IMR-90 (cell line): ENCODE results near the gene NUDT8. TPM values are rescaled to one million over a fixed set of nuclear protein-coding genes. Genes with fewer than 3 reads are reported as not detected.

Source experiments
- ATAC-seq: fragments of 200-7000 bp; cut with Tn5 transposase; 2 replicates; pipeline ENCODE4 v1.9.1; 2020; ENCODE audit warnings: low read depth, mild to moderate bottlenecking, moderate library complexity
- BruUV-seq: library from RNA; stranded (reverse); fragments of 400-500 nt; replicated peaks from 2 replicates; lab custom pipeline; 2021; lab: Mats Ljungman, UMichigan
- CTCF ChIA-PET: fragments of 300-600 bp; formaldehyde crosslinking; extraction: SDS; loops from one replicate; lab custom pipeline; 2021; ENCODE audit warnings: antibody characterized with exemption; lab: Yijun Ruan, JAX
- POLR2A ChIA-PET: fragments of 300-600 bp; sonication (Branson Sonifier 250); formaldehyde crosslinking; loops from one replicate; lab custom pipeline; 2022; ENCODE audit warnings: antibody characterized with exemption; ENCODE audit not compliant: unreplicated experiment; lab: Charles Lee
- DNase-seq: peaks from one replicate; pipeline ENCODE4 v3.0.0; 2013
- H2AFZ ChIP-seq: replicated peaks from 2 replicates; pipeline ENCODE3; 2013; ENCODE audit warnings: low read length, mild to moderate bottlenecking; ENCODE audit not compliant: poor library complexity
- H2AK5ac ChIP-seq: 2 replicates; pipeline ENCODE4 v1.6.1; 2013; ENCODE audit warnings: low read depth, low read length, inconsistent platforms
- H2AK9ac ChIP-seq: replicated peaks from 2 replicates; pipeline ENCODE3; 2013; ENCODE audit warnings: mild to moderate bottlenecking, low read depth, low read length, moderate library complexity; ENCODE audit not compliant: poor library complexity
- H2BK120ac ChIP-seq: 2 replicates; pipeline ENCODE4 v1.6.1; 2013; ENCODE audit warnings: low read depth, low read length, inconsistent platforms
- H2BK15ac ChIP-seq: 3 replicates; pipeline ENCODE4 v1.6.1; 2013; ENCODE audit warnings: low read depth, low read length, inconsistent platforms
- H2BK20ac ChIP-seq: 2 replicates; pipeline ENCODE4 v1.6.1; 2013; ENCODE audit warnings: low read depth, mild to moderate bottlenecking, inconsistent platforms, low read length, moderate library complexity
- H2BK5ac ChIP-seq: 2 replicates; pipeline ENCODE4 v1.6.1; 2013; ENCODE audit warnings: mild to moderate bottlenecking, low read depth, low read length, inconsistent platforms; ENCODE audit not compliant: poor library complexity, severe bottlenecking
- H3K14ac ChIP-seq: replicated peaks from 2 replicates; pipeline ENCODE4 v1.6.1; 2013; ENCODE audit warnings: low read depth, low read length, inconsistent platforms
- H3K18ac ChIP-seq: 2 replicates; pipeline ENCODE4 v1.6.1; 2013; ENCODE audit warnings: low read depth, low read length, control low read depth
- H3K23ac ChIP-seq: 2 replicates; pipeline ENCODE4 v1.6.1; 2013; ENCODE audit warnings: low read depth, low read length, inconsistent platforms
- H3K27ac ChIP-seq: 2 replicates; pipeline ENCODE4 v1.5.1; 2013; ENCODE audit warnings: mild to moderate bottlenecking, control low read depth, low read length; ENCODE audit not compliant: insufficient read depth
- H3K27me3 ChIP-seq: 2 replicates; pipeline ENCODE4 v1.6.1; 2013; ENCODE audit warnings: low read length; ENCODE audit not compliant: control insufficient read depth, insufficient read depth
- H3K36me3 ChIP-seq: 2 replicates; pipeline ENCODE4 v1.6.1; 2013; ENCODE audit warnings: low read length, mixed read lengths; ENCODE audit not compliant: control insufficient read depth, insufficient read depth
- H3K4ac ChIP-seq: 2 replicates; pipeline ENCODE4 v1.6.1; 2013; ENCODE audit warnings: low read depth, low read length, inconsistent platforms
- H3K4me1 ChIP-seq: 2 replicates; pipeline ENCODE4 v1.6.1; 2013; ENCODE audit warnings: low read length, mixed read lengths; ENCODE audit not compliant: control insufficient read depth, insufficient read depth
- H3K4me2 ChIP-seq: 2 replicates; pipeline ENCODE4 v1.6.1; 2013; ENCODE audit warnings: low read depth, mild to moderate bottlenecking, control low read depth, low read length, moderate library complexity
- H3K4me3 ChIP-seq: 2 replicates; pipeline ENCODE4 v1.5.1; 2013; ENCODE audit warnings: low read depth, mild to moderate bottlenecking, control low read depth, low read length, moderate library complexity; ENCODE audit not compliant: insufficient read depth
- H3K56ac ChIP-seq: 2 replicates; pipeline ENCODE4 v1.6.1; 2013; ENCODE audit warnings: low read length, inconsistent platforms; ENCODE audit not compliant: insufficient read depth; ENCODE audit errors: extremely low read depth
- H3K79me1 ChIP-seq, 2 experiments: 2 replicates each; pipeline ENCODE4 v1.6.1; 2013; ENCODE audit warnings: low read length in 2 of 2, inconsistent platforms in 1 of 2, low read depth in 1 of 2
- H3K9ac ChIP-seq: 2 replicates; pipeline ENCODE4 v1.6.1; 2013; ENCODE audit warnings: low read depth, low read length, control low read depth
- H3K9me1 ChIP-seq: 2 replicates; pipeline ENCODE4 v1.6.1; 2013; ENCODE audit warnings: low read length, inconsistent platforms; ENCODE audit not compliant: insufficient read depth
- H3K9me3 ChIP-seq: 2 replicates; pipeline ENCODE4 v1.6.1; 2013; ENCODE audit warnings: low read length; ENCODE audit not compliant: control insufficient read depth, insufficient read depth
- H4K20me1 ChIP-seq: 2 replicates; pipeline ENCODE4 v1.6.1; 2013; ENCODE audit warnings: low read length, inconsistent platforms; ENCODE audit not compliant: insufficient read depth
- H4K5ac ChIP-seq: 2 replicates; pipeline ENCODE4 v1.6.1; 2013; ENCODE audit warnings: mild to moderate bottlenecking, low read depth, low read length, control low read depth
- H4K8ac ChIP-seq, 2 experiments: 2 replicates each; pipeline ENCODE4 v1.6.1; 2013; ENCODE audit warnings: low read depth in 2 of 2, low read length in 2 of 2, control low read depth in 1 of 2, inconsistent platforms in 1 of 2
- H4K91ac ChIP-seq: 2 replicates; pipeline ENCODE4 v1.6.1; 2013; ENCODE audit warnings: low read depth, low read length, inconsistent platforms; ENCODE audit not compliant: insufficient read depth
- BHLHE40 ChIP-seq: fragments of 150-350 bp; IDR thresholded peaks from 2 replicates; pipeline ENCODE4 v1.6.1; 2016; ENCODE audit warnings: mild to moderate bottlenecking, low read depth, low read length
- CHD1 ChIP-seq: IDR thresholded peaks from 2 replicates; pipeline ENCODE4 v1.6.1; 2012; ENCODE audit warnings: low read depth, low read length, improper control_type of control experiment
- MAFK ChIP-seq: IDR thresholded peaks from 2 replicates; pipeline ENCODE4 v1.6.1; 2012; ENCODE audit warnings: low read depth, low read length, improper control_type of control experiment
- MAZ ChIP-seq: IDR thresholded peaks from 2 replicates; pipeline ENCODE4 v1.6.1; 2012; ENCODE audit warnings: low read depth, mild to moderate bottlenecking, low read length, improper control_type of control experiment, moderate library complexity, borderline replicate concordance
- WGBS, 2 experiments: methylation state at CpG; one replicate each; pipeline versions ENCODE4 v1.1.5 to v1.1.7; 2013; ENCODE audit warnings: missing lambda C conversion rate in 2 of 2; ENCODE audit not compliant: insufficient read length in 1 of 2; ENCODE audit errors: extremely low coverage in 2 of 2; 5-methylcytosine and 5-hydroxymethylcytosine counted together
- dilution Hi-C: fragments of 300-500 bp; cut with HindIII; formaldehyde crosslinking; loops from one replicate; pipeline ENCODE4 v1.14.3; 2018; ENCODE audit warnings: low sequenced_read_pairs; ENCODE audit not compliant: unreplicated experiment
- in situ Hi-C: fragments of 300-500 bp; cut with MboI; formaldehyde crosslinking; loops from 3 replicates; pipeline ENCODE4 v1.14.3; 2019; ENCODE audit warnings: low sequenced_read_pairs, inconsistent platforms, mixed read lengths
- intact Hi-C: fragments of 100-400 bp; cut with micrococcal nuclease; formaldehyde crosslinking; loops from 2 replicates; pipeline ENCODE4 v1.10.0; 2022
- polyA plus RNA-seq, 3 experiments: library from polyadenylated mRNA; depleted of rRNA; stranded (reverse); fragments of >200 nt; gene quantifications; 2 replicates each; pipeline ENCODE4 v1.2.3, GENCODE V29; 2012; ENCODE audit warnings: low replicate concordance in 1 of 3
- total RNA-seq: library from RNA; depleted of rRNA; stranded (reverse); fragments of >200 nt; gene quantifications from 2 replicates; pipeline ENCODE4 v1.2.3, GENCODE V29; 2012

Gene NUDT8
- total and polyA plus RNA-seq, 2 of the 4 experiments (the other 2 are of a cell fraction): 1.4 to 2.5 TPM

- DNase-seq (no peak), ATAC-seq (no peak)
- no peak for TF ChIP-seq BHLHE40
- no peak for TF ChIP-seq MAFK
- TF ChIP-seq CHD1: no peak
- no peak for TF ChIP-seq MAZ
- Histone ChIP-seq H2BK15ac (no peak overlapping the region), H3K56ac (no peak overlapping the region), H3K18ac (no peak overlapping the region), H3K9me3 (peaks cover 3% of the 10 kb centered on the region), H4K20me1 (no peaks in the 10 kb centered on the region), H3K27ac (no peak overlapping the region), H3K23ac (no peak overlapping the region), H2AK9ac (no peak overlapping the region), H3K79me1 (no peaks in the 10 kb centered on the region), H2AK5ac (no peak overlapping the region), H2BK120ac (no peak overlapping the region), H4K8ac (no peak overlapping the region), H4K5ac (no peak overlapping the region), H4K91ac (no peak overlapping the region), H3K4me3 (no peak overlapping the region), H3K9ac (no peak overlapping the region), H2BK5ac (no peak overlapping the region), H3K4me1 (no peaks in the 10 kb centered on the region), H2AFZ (no peak overlapping the region), H2BK20ac (no peak overlapping the region), H3K27me3 (peaks cover 15% of the 10 kb centered on the region), H3K4me2 (no peak overlapping the region), H3K14ac (no peak overlapping the region), H3K9me1 (no peaks in the 10 kb centered on the region), H3K36me3 (no peaks in the 10 kb centered on the region), H3K4ac (no peak overlapping the region)
- CTCF ChIA-PET: no interaction called here
- intact Hi-C loops: no loop called here
- WGBS, 2 experiments: no CpG with 5 or more reads among the region's 3 CpGs
- POLR2A ChIA-PET: no interaction called here
- dilution Hi-C loops: no loop called here
- no TSS peak for BruUV-seq
- in situ Hi-C loops: no loop called here
Observed at GRCh38 chr11:67594480-67594879, 35.3 kb downstream of the NUDT8 start.
